HEK293 (cell line): ENCODE data around the gene PPARD.

Experiments
- CTCF ChIA-PET: fragments of 350-600 bp; formaldehyde crosslinking; extraction: SDS; loops from one replicate; lab custom pipeline; 2021; ENCODE audit warnings: antibody characterized with exemption; lab: Yijun Ruan, JAX
- POLR2A ChIA-PET: fragments of 300-600 bp; formaldehyde crosslinking; extraction: SDS; loops from one replicate; lab custom pipeline; 2020; ENCODE audit warnings: antibody characterized with exemption, inconsistent platforms; lab: Yijun Ruan, JAX
- H3K27ac ChIP-seq: fragments of 200-500 bp; sonication (Bioruptor generic); 2 replicates; pipeline ENCODE4 v1.5.1; 2014; ENCODE audit warnings: low read depth, low read length, control low read depth, inconsistent platforms; ENCODE audit errors: extremely low read depth
- H3K36me3 ChIP-seq, 2 experiments: fragments of 200-500 bp in 1 of 2; sonication (Bioruptor generic) in 1 of 2; 1 replicate in 1 of 2; 2 replicates in 1 of 2; pipeline ENCODE4 v1.5.1; 2014 to 2017; ENCODE audit warnings: inconsistent platforms in 2 of 2, low read length in 2 of 2; ENCODE audit not compliant: control insufficient read depth in 2 of 2, insufficient read depth in 1 of 2
- H3K4me1 ChIP-seq: fragments of 200-500 bp; sonication (Bioruptor generic); 2 replicates; pipeline ENCODE4 v1.5.1; 2014; ENCODE audit warnings: mild to moderate bottlenecking, low read length, inconsistent platforms; ENCODE audit not compliant: control insufficient read depth, insufficient read depth
- H3K4me3 ChIP-seq: 2 replicates; pipeline ENCODE4 v1.5.1; 2011; ENCODE audit warnings: low read depth, mild to moderate bottlenecking, control low read depth, low read length, moderate library complexity
- H3K9me3 ChIP-seq: fragments of 200-500 bp; sonication (Bioruptor generic); 2 replicates; pipeline ENCODE4 v1.5.1; 2014; ENCODE audit warnings: low read depth, low read length, inconsistent platforms; ENCODE audit not compliant: control insufficient read depth, insufficient read depth
- ELK4 ChIP-seq: IDR thresholded peaks from 2 replicates; pipeline ENCODE4 v1.6.1; 2011; ENCODE audit warnings: mild to moderate bottlenecking, low read depth, low read length, borderline replicate concordance
- GLIS1 ChIP-seq: fragments of 450-650 bp; formaldehyde crosslinking; IDR thresholded peaks from 2 replicates; pipeline ENCODE4 v1.5.1; 2016; ENCODE audit warnings: missing biosample characterization, missing genetic modification characterization
- GLIS2 ChIP-seq: fragments of 450-650 bp; formaldehyde crosslinking; IDR thresholded peaks from 2 replicates; pipeline ENCODE4 v1.5.1; 2016; ENCODE audit warnings: missing biosample characterization, missing genetic modification characterization
- KLF8 ChIP-seq: fragments of 450-650 bp; formaldehyde crosslinking; IDR thresholded peaks from 2 replicates; pipeline ENCODE4 v1.5.1; 2016; ENCODE audit warnings: missing biosample characterization, missing genetic modification characterization
- MZF1 ChIP-seq: fragments of 450-650 bp; formaldehyde crosslinking; IDR thresholded peaks from 2 replicates; pipeline ENCODE4 v1.5.1; 2017; ENCODE audit warnings: missing biosample characterization, missing genetic modification characterization, borderline replicate concordance
- REPIN1 ChIP-seq: fragments of 450-650 bp; formaldehyde crosslinking; IDR thresholded peaks from 2 replicates; pipeline ENCODE4 v1.5.1; 2017; ENCODE audit warnings: missing biosample characterization, missing genetic modification characterization, low read depth
- ZBTB44 ChIP-seq: fragments of 450-650 bp; IDR thresholded peaks from 2 replicates; pipeline ENCODE4 v1.5.1; 2018; ENCODE audit warnings: missing biosample characterization, mild to moderate bottlenecking, missing genetic modification characterization
- ZFP41 ChIP-seq: fragments of 450-650 bp; formaldehyde crosslinking; IDR thresholded peaks from 2 replicates; pipeline ENCODE4 v1.5.1; 2016; ENCODE audit warnings: missing biosample characterization, missing genetic modification characterization, borderline replicate concordance
- ZNF10 ChIP-seq: fragments of 450-650 bp; formaldehyde crosslinking; IDR thresholded peaks from 2 replicates; pipeline ENCODE4 v1.5.1; 2017; ENCODE audit warnings: missing biosample characterization, missing genetic modification characterization
- ZNF133 ChIP-seq: fragments of 450-650 bp; formaldehyde crosslinking; IDR thresholded peaks from 2 replicates; pipeline ENCODE4 v1.5.1; 2016; ENCODE audit warnings: missing biosample characterization, missing genetic modification characterization
- ZNF146 ChIP-seq: fragments of 450-650 bp; formaldehyde crosslinking; IDR thresholded peaks from 2 replicates; pipeline ENCODE4 v1.5.1; 2016; ENCODE audit warnings: missing biosample characterization, missing genetic modification characterization
- ZNF223 ChIP-seq: fragments of 450-650 bp; formaldehyde crosslinking; IDR thresholded peaks from 2 replicates; pipeline ENCODE4 v1.5.1; 2016; ENCODE audit warnings: missing biosample characterization, missing genetic modification characterization
- ZNF280C ChIP-seq: fragments of 450-650 bp; formaldehyde crosslinking; IDR thresholded peaks from 2 replicates; pipeline ENCODE4 v1.5.1; 2016; ENCODE audit warnings: missing biosample characterization, missing genetic modification characterization
- ZNF404 ChIP-seq: fragments of 450-650 bp; formaldehyde crosslinking; IDR thresholded peaks from 2 replicates; pipeline ENCODE4 v1.5.1; 2017; ENCODE audit warnings: missing biosample characterization, missing genetic modification characterization
- ZNF488 ChIP-seq: fragments of 450-650 bp; formaldehyde crosslinking; IDR thresholded peaks from 2 replicates; pipeline ENCODE4 v1.5.1; 2016; ENCODE audit warnings: missing biosample characterization, missing genetic modification characterization
- ZNF548 ChIP-seq: fragments of 450-650 bp; formaldehyde crosslinking; IDR thresholded peaks from 2 replicates; pipeline ENCODE4 v1.5.1; 2016; ENCODE audit warnings: missing biosample characterization, missing genetic modification characterization
- ZNF555 ChIP-seq: fragments of 450-650 bp; formaldehyde crosslinking; conservative IDR thresholded peaks from 2 replicates; pipeline ENCODE4 v1.5.1; 2017; ENCODE audit warnings: missing biosample characterization, mild to moderate bottlenecking, missing genetic modification characterization, inconsistent platforms
- ZNF558 ChIP-seq: fragments of 450-650 bp; formaldehyde crosslinking; IDR thresholded peaks from 2 replicates; pipeline ENCODE4 v1.5.1; 2016; ENCODE audit warnings: missing biosample characterization, missing genetic modification characterization
- ZNF629 ChIP-seq: fragments of 450-650 bp; formaldehyde crosslinking; IDR thresholded peaks from 2 replicates; pipeline ENCODE4 v1.5.1; 2017; ENCODE audit warnings: missing biosample characterization, missing genetic modification characterization
- ZNF664 ChIP-seq: fragments of 450-650 bp; formaldehyde crosslinking; IDR thresholded peaks from 2 replicates; pipeline ENCODE4 v1.5.1; 2016; ENCODE audit warnings: missing biosample characterization, missing genetic modification characterization
- ZNF747 ChIP-seq: fragments of 450-650 bp; formaldehyde crosslinking; IDR thresholded peaks from 2 replicates; pipeline ENCODE4 v1.5.1; 2016; ENCODE audit warnings: missing biosample characterization, missing genetic modification characterization
- ZSCAN16 ChIP-seq: fragments of 450-650 bp; formaldehyde crosslinking; IDR thresholded peaks from 2 replicates; pipeline ENCODE4 v1.5.1; 2016; ENCODE audit warnings: missing biosample characterization, missing genetic modification characterization
- ZXDB ChIP-seq: fragments of 450-650 bp; formaldehyde crosslinking; IDR thresholded peaks from 2 replicates; pipeline ENCODE4 v1.5.1; 2016; ENCODE audit warnings: missing biosample characterization, missing genetic modification characterization
- TF ChIP-seq, protein P1 (sequence below): fragments of 450-650 bp; formaldehyde crosslinking; IDR thresholded peaks from 2 replicates; pipeline ENCODE4 v1.5.1; 2017; ENCODE audit warnings: missing biosample characterization, missing genetic modification characterization
- TF ChIP-seq, protein P2 (sequence below): fragments of 450-650 bp; formaldehyde crosslinking; IDR thresholded peaks from 2 replicates; pipeline ENCODE4 v1.5.1; 2016; ENCODE audit warnings: missing biosample characterization, missing genetic modification characterization
- TF ChIP-seq, protein P3 (sequence below): fragments of 450-650 bp; formaldehyde crosslinking; IDR thresholded peaks from 2 replicates; pipeline ENCODE4 v1.5.1; 2016; ENCODE audit warnings: missing biosample characterization, missing genetic modification characterization

PPARD gene

GRCh38 chr6:35318196-35319171 lies 23.9 kb upstream of the PPARD start:
- H3K36me3 ChIP-seq = peaks cover 0 to 13% of the 10 kb centered on the region in 2 experiments; a peak in 1 of 3 replicates
- H3K27ac ChIP-seq = peak overlapping the region; percentile 2; the same call in 1 of the 2 replicates
- peak overlapping the region; percentile 63 for H3K4me3 ChIP-seq
- POLR2A ChIA-PET = interaction anchor here (0.5 to 1.8 kb wide), 21 partner anchors 9 to 154 kb away, joined by 3 to 24 read pairs (median 4); partner anchors contain the start of genes FANCE, PPARD and ZNF76
- CTCF ChIA-PET = interaction anchor here (0.5 to 2.5 kb wide), 17 partner anchors 9 to 669 kb away, joined by 3 to 13 read pairs (median 3); partner anchors contain the start of gene PPARD
- H3K4me1 ChIP-seq = no peaks in the 10 kb centered on the region
- H3K9me3 ChIP-seq = no peaks in the 10 kb centered on the region
- TF ChIP-seq REPIN1 = 0 out of 2 replicates have a peak, but pooled peaks have one; percentile 2
- TF ChIP-seq, protein P1, sequence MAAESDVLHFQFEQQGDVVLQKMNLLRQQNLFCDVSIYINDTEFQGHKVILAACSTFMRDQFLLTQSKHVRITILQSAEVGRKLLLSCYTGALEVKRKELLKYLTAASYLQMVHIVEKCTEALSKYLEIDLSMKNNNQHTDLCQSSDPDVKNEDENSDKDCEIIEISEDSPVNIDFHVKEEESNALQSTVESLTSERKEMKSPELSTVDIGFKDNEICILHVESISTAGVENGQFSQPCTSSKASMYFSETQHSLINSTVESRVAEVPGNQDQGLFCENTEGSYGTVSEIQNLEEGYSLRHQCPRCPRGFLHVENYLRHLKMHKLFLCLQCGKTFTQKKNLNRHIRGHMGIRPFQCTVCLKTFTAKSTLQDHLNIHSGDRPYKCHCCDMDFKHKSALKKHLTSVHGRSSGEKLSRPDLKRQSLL (tag by site-specific recombination) = peak; percentile 90
- no peak for TF ChIP-seq ZNF488 (tag by site-specific recombination)
- peak; percentile 84 for TF ChIP-seq ZNF10
- no peak for TF ChIP-seq ZFP41 (tag by site-specific recombination)
- TF ChIP-seq GLIS1 (tag by site-specific recombination) = no peak; the same call in 1 of the 2 replicates
- no peak for TF ChIP-seq ZNF223 (tag by site-specific recombination)
- no peak for TF ChIP-seq GLIS2 (tag by site-specific recombination)
- TF ChIP-seq ZNF558 (tag by site-specific recombination) = no peak
- 0 out of 2 replicates have a peak, but pooled peaks have one; percentile 24 for TF ChIP-seq ZNF629 (tag by site-specific recombination)
- TF ChIP-seq, protein P2, sequence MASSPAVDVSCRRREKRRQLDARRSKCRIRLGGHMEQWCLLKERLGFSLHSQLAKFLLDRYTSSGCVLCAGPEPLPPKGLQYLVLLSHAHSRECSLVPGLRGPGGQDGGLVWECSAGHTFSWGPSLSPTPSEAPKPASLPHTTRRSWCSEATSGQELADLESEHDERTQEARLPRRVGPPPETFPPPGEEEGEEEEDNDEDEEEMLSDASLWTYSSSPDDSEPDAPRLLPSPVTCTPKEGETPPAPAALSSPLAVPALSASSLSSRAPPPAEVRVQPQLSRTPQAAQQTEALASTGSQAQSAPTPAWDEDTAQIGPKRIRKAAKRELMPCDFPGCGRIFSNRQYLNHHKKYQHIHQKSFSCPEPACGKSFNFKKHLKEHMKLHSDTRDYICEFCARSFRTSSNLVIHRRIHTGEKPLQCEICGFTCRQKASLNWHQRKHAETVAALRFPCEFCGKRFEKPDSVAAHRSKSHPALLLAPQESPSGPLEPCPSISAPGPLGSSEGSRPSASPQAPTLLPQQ (tag by site-specific recombination) = peak; percentile 19; the same call in 1 of the 2 replicates
- peak; percentile 93 for TF ChIP-seq KLF8 (tag by site-specific recombination)
- TF ChIP-seq ZSCAN16 (tag by site-specific recombination) = no peak
- 0 out of 2 replicates have a peak, but pooled peaks have one; percentile 34 for TF ChIP-seq ZNF664 (tag by site-specific recombination)
- TF ChIP-seq, protein P3, sequence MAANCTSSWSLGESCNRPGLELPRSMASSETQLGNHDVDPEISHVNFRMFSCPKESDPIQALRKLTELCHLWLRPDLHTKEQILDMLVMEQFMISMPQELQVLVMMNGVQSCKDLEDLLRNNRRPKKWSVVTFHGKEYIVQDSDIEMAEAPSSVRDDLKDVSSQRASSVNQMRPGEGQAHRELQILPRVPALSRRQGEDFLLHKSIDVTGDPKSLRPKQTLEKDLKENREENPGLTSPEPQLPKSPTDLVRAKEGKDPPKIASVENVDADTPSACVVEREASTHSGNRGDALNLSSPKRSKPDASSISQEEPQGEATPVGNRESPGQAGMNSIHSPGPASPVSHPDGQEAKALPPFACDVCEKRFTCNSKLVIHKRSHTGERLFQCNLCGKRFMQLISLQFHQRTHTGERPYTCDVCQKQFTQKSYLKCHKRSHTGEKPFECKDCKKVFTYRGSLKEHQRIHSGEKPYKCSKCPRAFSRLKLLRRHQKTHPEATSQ (tag by site-specific recombination) = peak; percentile 93
- TF ChIP-seq ELK4 = no peak
- peak; percentile 69; the same call in 1 of the 2 replicates for TF ChIP-seq ZXDB (tag by site-specific recombination)
- no peak for TF ChIP-seq ZNF146 (tag by site-specific recombination)
- TF ChIP-seq ZNF133 = no peak
- peak; percentile 100 for TF ChIP-seq ZBTB44 (tag by site-specific recombination)
- TF ChIP-seq ZNF555 (tag by site-specific recombination) = no peak
- no peak for TF ChIP-seq ZNF404 (tag by site-specific recombination)
- no peak for TF ChIP-seq ZNF280C (tag by site-specific recombination)
- TF ChIP-seq ZNF747 = no peak
- TF ChIP-seq ZNF548 (tag by site-specific recombination) = peak; percentile 91; the same call in 1 of the 2 replicates
- peak; percentile 46; the same call in 1 of the 2 replicates for TF ChIP-seq MZF1 (tag by site-specific recombination)
